Mesodermal cell (in vitro differentiated cells): ENCODE measurements around the gene ELOB.

Experiments
- H3K27ac ChIP-seq: 2 replicates; pipeline ENCODE4 v1.7.0; 2013; ENCODE audit warnings: mild to moderate bottlenecking, low read depth, low read length, moderate library complexity; ENCODE audit not compliant: severe bottlenecking
- H3K36me3 ChIP-seq: 2 replicates; pipeline ENCODE4 v1.7.1; 2013; ENCODE audit warnings: mild to moderate bottlenecking, low read length, moderate library complexity; ENCODE audit not compliant: control insufficient read depth, insufficient read depth
- H3K4me1 ChIP-seq: one replicate; pipeline ENCODE4 v1.7.1; 2013; ENCODE audit warnings: mild to moderate bottlenecking, low read length; ENCODE audit not compliant: insufficient read depth, control insufficient read depth, poor library complexity, severe bottlenecking
- H3K4me3 ChIP-seq: 2 replicates; pipeline ENCODE4 v1.7.0; 2013; ENCODE audit warnings: low read length, control low read depth, mild to moderate bottlenecking; ENCODE audit not compliant: insufficient read depth, poor library complexity, severe bottlenecking; ENCODE audit errors: extremely low read depth
- H3K9me3 ChIP-seq: 2 replicates; pipeline ENCODE4 v1.7.1; 2013; ENCODE audit warnings: mild to moderate bottlenecking, low read length, moderate library complexity; ENCODE audit not compliant: control insufficient read depth
- WGBS, 2 experiments: methylation state at CpG; one replicate each; pipeline ENCODE4 v1.1.5; 2013; ENCODE audit warnings: missing lambda C conversion rate in 2 of 2; ENCODE audit not compliant: insufficient coverage in 2 of 2; 5-methylcytosine and 5-hydroxymethylcytosine counted together

Gene ELOB

GRCh38 chr16:2752850-2753732 lies 24.0 kb downstream of the ELOB start:
- Histone ChIP-seq H3K4me3 (peak overlapping the region; percentile 90), H3K27ac (peak overlapping the region; percentile 100), H3K9me3 (no peaks in the 10 kb centered on the region), H3K4me1 (peaks cover 16% of the 10 kb centered on the region), H3K36me3 (peaks cover 41% of the 10 kb centered on the region)
- 0 to 1% methylated on average over 33 to 36 of the region's 82 CpGs for WGBS, 2 experiments

GRCh38 chr16:2752035-2752849 lies 24.8 kb downstream of the ELOB start, which contains the start of gene SRRM2:
Gene SRRM2 (plus strand): TSS chr16:2752638. CDS start chr16:2756365, 3,727 bp downstream.
- Histone ChIP-seq H3K4me3 (peak within 1 kb of the TSS; percentile 90), H3K9me3 (no peaks in the 10 kb centered on the region), H3K4me1 (peaks cover 16% of the 10 kb centered on the region), H3K27ac (peak within 1 kb of the TSS; percentile 100), H3K36me3 (peaks cover 33% of the 10 kb centered on the region)
- 0 to 1% methylated on average over 85 to 89 of the region's 99 CpGs for WGBS, 2 experiments

- Histone ChIP-seq H3K27ac (peak overlapping the region; percentile 100), H3K4me3 (peak overlapping the region; percentile 90), H3K36me3 (peaks cover 27% of the 10 kb centered on the region), H3K4me1 (peaks cover 16% of the 10 kb centered on the region), H3K9me3 (no peaks in the 10 kb centered on the region)
- WGBS, 2 experiments = 27 to 28% methylated on average over 21 to 23 of the region's 23 CpGs
Observed at GRCh38 chr16:2751577-2752034, 25.5 kb downstream of the ELOB start.

GRCh38 chr16:2749936-2750335 lies 27.1 kb downstream of the ELOB start:
- Histone ChIP-seq H3K27ac (no peak overlapping the region), H3K36me3 (peaks cover 11% of the 10 kb centered on the region), H3K4me3 (no peak overlapping the region), H3K9me3 (no peaks in the 10 kb centered on the region), H3K4me1 (peaks cover 13% of the 10 kb centered on the region)
- 92 to 94% methylated on average over 4 to 6 of the region's 6 CpGs for WGBS, 2 experiments

GRCh38 chr16:2749476-2749875 lies 27.6 kb downstream of the ELOB start:
- H3K9me3 ChIP-seq = no peaks in the 10 kb centered on the region
- no peak overlapping the region for H3K4me3 ChIP-seq
- H3K36me3 ChIP-seq = peaks cover 9% of the 10 kb centered on the region
- 95 to 99% methylated on average over 4 to 5 of the region's 5 CpGs for WGBS, 2 experiments
- peaks cover 9% of the 10 kb centered on the region for H3K4me1 ChIP-seq
- no peak overlapping the region for H3K27ac ChIP-seq

GRCh38 chr16:2748757-2749455 lies 28.2 kb downstream of the ELOB start:
- H3K4me3 ChIP-seq = no peak overlapping the region
- WGBS, 2 experiments = 98 to 100% methylated on average over 5 to 7 of the region's 7 CpGs
- H3K4me1 ChIP-seq = peaks cover 7% of the 10 kb centered on the region
- no peaks in the 10 kb centered on the region for H3K9me3 ChIP-seq
- peaks cover 3% of the 10 kb centered on the region for H3K36me3 ChIP-seq
- H3K27ac ChIP-seq = no peak overlapping the region

- 89 to 90% methylated on average over 8 of the region's 9 CpGs for WGBS, 2 experiments
- no peaks in the 10 kb centered on the region for H3K9me3 ChIP-seq
Observed at GRCh38 chr16:2745961-2746360, 31.1 kb downstream of the ELOB start.

GRCh38 chr16:2745116-2745890 lies 31.8 kb downstream of the ELOB start:
- no peak overlapping the region for H3K4me3 ChIP-seq
- no peaks in the 10 kb centered on the region for H3K4me1 ChIP-seq
- H3K36me3 ChIP-seq = no peaks in the 10 kb centered on the region
- H3K27ac ChIP-seq = no peak overlapping the region
- no peaks in the 10 kb centered on the region for H3K9me3 ChIP-seq
- 81 to 87% methylated on average over 12 of the region's 15 CpGs for WGBS, 2 experiments

More at GRCh38 chr16:2745961-2746360, 31.1 kb downstream of the ELOB start:
- Histone ChIP-seq H3K4me3 (no peak overlapping the region), H3K27ac (no peak overlapping the region), H3K36me3 (no peaks in the 10 kb centered on the region), H3K4me1 (peaks cover 1% of the 10 kb centered on the region)

GRCh38 chr16:2744711-2745110 lies 32.4 kb downstream of the ELOB start:
- no peak overlapping the region for H3K27ac ChIP-seq
- H3K9me3 ChIP-seq = no peaks in the 10 kb centered on the region
- H3K4me1 ChIP-seq = no peaks in the 10 kb centered on the region
- WGBS, 2 experiments = 94% methylated on average over 3 to 6 of the region's 6 CpGs
- no peak overlapping the region for H3K4me3 ChIP-seq
- H3K36me3 ChIP-seq = no peaks in the 10 kb centered on the region
